Effector memory CD4-positive, alpha-beta T cell (primary cell): ENCODE data around the gene XYLT1.
"Not testable (repeated sequence)": the region's sequence is repeated elsewhere in the genome, so short reads cannot be mapped to it uniquely, and the experiment has no call there.

ENCODE experiments used
- DNase-seq, 3 donors: peaks; one replicate each; pipeline ENCODE4 v3.0.0-alpha.2; 2020
- H3K27ac ChIP-seq: 2 replicates; pipeline ENCODE4 v1.7.0; 2013; ENCODE audit warnings: mild to moderate bottlenecking, low read length, moderate library complexity; ENCODE audit not compliant: insufficient read depth, poor library complexity, severe bottlenecking
- H3K27me3 ChIP-seq: replicated peaks from 2 replicates; pipeline ENCODE4 v1.7.0; 2013; ENCODE audit warnings: mild to moderate bottlenecking, low read length; ENCODE audit not compliant: insufficient read depth, control insufficient read depth, poor library complexity, severe bottlenecking
- H3K36me3 ChIP-seq: 2 replicates; pipeline ENCODE4 v1.7.0; 2013; ENCODE audit warnings: mild to moderate bottlenecking, low read length, moderate library complexity; ENCODE audit not compliant: control insufficient read depth, insufficient read depth
- H3K4me1 ChIP-seq: 2 replicates; pipeline ENCODE4 v1.7.0; 2013; ENCODE audit warnings: low read length, mild to moderate bottlenecking; ENCODE audit not compliant: control insufficient read depth, insufficient read depth, poor library complexity, severe bottlenecking
- H3K4me3 ChIP-seq: 2 replicates; pipeline ENCODE4 v1.7.0; 2013; ENCODE audit warnings: low read length, low read depth, mild to moderate bottlenecking; ENCODE audit not compliant: insufficient read depth, poor library complexity, severe bottlenecking
- H3K9me3 ChIP-seq: 2 replicates; pipeline ENCODE4 v1.7.0; 2013; ENCODE audit warnings: mild to moderate bottlenecking, low read length, moderate library complexity; ENCODE audit not compliant: control insufficient read depth

Gene XYLT1

DNA sequence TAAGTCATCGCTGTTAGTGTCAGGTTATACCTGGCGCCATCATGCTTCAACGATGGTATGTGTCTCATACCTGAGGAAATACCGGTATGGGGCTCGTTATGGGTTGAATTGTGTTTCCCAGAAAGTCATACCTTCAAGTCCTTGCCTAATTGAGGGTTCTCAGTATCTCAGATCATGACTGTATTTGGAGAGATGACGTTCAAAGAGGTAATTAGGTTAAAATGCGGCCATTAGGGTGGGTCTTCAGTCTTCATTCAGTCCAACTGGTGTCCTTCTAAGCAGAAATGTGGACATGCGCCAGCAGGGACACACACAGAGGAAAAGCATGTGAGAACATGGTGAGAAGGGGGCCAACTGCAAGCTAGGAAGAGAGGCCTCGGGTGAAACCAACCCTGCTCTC is 37.5 kb upstream of the XYLT1 start:
- Histone ChIP-seq H3K4me1 (no peaks in the 10 kb centered on the region), H3K4me3 (no peak overlapping the region)

DNA sequence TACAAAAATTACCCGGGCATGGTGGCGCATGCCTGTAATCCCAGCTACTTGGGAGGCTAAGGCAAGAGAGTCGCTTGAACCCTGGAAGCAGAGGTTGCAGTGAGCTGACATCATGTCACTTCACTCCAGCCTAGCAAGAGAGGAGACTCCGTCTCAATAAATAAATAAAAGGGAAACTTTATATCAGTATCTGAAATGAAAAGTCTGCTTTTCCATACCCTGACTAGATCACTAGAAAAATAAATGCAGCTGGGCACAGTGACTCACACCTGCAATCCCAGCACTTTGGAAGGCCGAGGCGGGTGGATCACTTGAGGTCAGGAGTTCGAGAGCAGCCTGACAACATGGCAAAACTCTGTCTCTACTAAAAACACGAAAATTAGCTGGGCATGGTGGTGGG is 36.8 kb upstream of the XYLT1 start:
- DNase-seq, H3K4me1 ChIP-seq: not testable (repeated sequence)

More for the DNA sequence above, 37.5 kb upstream of the XYLT1 start:
- H3K27ac ChIP-seq: no peak overlapping the region
- H3K36me3 ChIP-seq: no peaks in the 10 kb centered on the region
- DNase-seq: no peak
- H3K27me3 ChIP-seq: no peaks in the 10 kb centered on the region
- no peaks in the 10 kb centered on the region for H3K9me3 ChIP-seq

DNA sequence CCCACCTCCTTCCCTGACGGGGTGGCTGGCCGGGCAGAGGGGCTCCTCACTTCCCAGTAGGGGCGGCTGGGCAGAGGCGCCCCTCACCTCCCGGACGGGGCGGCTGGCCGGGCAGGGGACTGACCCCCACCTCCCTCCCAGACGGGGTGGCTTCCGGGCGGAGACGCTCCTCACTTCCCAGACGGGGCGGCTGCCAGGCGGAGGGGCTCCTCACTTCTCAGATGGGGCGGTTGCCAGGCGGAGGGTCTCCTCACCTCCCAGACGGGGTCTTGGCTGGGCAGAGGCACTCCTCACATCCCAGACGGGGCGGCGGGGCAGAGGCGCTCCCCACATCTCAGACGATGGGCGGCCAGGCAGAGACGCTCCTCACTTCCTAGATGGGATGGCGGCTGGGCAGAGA is 35.1 kb upstream of the XYLT1 start:
- H3K4me1 ChIP-seq, H3K36me3 ChIP-seq, H3K27me3 ChIP-seq, H3K9me3 ChIP-seq, H3K27ac ChIP-seq, DNase-seq, H3K4me3 ChIP-seq: not testable (repeated sequence)

More for the DNA sequence above, 36.8 kb upstream of the XYLT1 start:
- H3K27ac ChIP-seq, H3K4me3 ChIP-seq, H3K36me3 ChIP-seq, H3K9me3 ChIP-seq, H3K27me3 ChIP-seq: not testable (repeated sequence)

DNA sequence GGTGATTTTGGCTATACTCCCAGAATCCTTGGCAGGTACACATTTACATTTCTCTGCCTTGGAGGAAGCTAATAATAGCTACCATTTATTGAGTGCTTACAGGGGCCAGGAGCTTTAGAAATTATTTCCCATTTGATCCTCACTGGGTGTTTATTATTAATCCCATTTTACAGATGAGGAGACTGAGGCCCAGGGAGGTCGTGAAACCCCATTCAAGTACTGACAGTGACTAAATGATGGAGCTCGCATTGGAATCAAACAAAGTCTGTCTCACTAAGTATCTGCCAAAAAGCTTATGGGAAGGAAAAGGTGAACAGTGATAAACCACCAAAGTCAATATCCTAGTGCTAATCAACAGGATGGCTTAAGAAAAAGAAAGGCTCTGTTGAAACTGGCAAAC is 33.3 kb upstream of the XYLT1 start:
- H3K27ac ChIP-seq: no peak overlapping the region
- no peaks in the 10 kb centered on the region for H3K27me3 ChIP-seq
- no peak for DNase-seq
- H3K36me3 ChIP-seq: no peaks in the 10 kb centered on the region
- H3K4me1 ChIP-seq: no peaks in the 10 kb centered on the region
- H3K9me3 ChIP-seq: no peaks in the 10 kb centered on the region
- no peak overlapping the region for H3K4me3 ChIP-seq

DNA sequence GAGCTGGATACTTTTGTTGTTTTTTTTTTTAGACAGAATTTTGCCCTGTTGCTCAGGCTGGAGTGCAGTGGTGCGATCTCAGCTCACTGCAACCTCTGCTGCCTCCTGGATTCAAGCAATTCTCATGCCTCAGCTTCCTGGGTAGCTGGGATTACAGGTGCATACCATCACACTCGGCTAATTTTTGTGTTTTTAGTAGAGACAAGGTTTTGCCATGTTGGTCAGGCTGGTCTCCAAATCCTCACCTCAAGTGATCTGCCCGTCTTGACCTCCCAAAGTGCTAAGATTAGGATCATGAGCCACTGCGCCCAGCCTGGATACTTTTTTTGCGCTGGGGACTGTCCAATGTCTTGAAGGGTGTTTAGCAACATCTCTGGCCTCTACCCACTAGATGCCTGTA is 32.6 kb upstream of the XYLT1 start:
- Histone ChIP-seq H3K27me3 (no peaks in the 10 kb centered on the region), H3K4me1 (no peaks in the 10 kb centered on the region), H3K4me3 (no peak overlapping the region), H3K36me3 (no peaks in the 10 kb centered on the region), H3K9me3 (no peaks in the 10 kb centered on the region), H3K27ac (no peak overlapping the region)
- DNase-seq: no peak

- DNase-seq: no peak
- no peaks in the 10 kb centered on the region for H3K9me3 ChIP-seq
Measured at GRCh38 chr16:17501321-17501720, 30.6 kb upstream of the XYLT1 start.

DNA sequence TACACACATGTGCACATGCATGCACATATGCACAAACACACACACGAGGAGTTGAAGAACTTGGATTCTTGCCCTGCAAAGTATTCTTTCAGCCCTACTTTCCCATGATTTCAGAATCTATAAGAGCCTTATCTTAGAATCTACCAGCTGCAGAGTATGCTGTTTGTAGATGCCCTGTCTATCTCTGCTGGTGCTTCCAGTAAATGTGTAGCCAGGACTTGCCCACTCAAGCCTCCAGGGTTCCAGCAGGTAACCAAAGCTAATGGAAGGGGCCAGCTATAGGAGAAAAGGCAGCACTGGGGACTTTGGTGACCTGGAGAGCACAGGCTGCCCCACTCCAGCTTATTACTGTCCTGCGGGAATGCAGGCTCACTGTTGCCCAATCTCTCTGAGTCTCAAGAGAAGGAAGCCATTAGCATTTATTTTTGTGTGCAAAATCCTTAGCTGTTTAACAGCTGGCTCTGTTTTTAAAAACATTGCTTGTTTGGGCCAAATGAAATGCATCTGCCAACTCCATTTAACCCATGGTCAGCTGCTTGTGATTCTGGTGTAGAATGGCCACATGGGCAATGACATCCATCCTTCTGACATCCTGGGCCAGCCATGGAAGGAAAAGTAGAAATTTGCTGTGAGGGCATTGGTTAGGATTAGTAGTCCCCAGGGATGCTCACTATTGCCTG is 28.6 kb upstream of the XYLT1 start:
- H3K36me3 ChIP-seq: no peaks in the 10 kb centered on the region
- no peak overlapping the region for H3K4me3 ChIP-seq
- no peaks in the 10 kb centered on the region for H3K9me3 ChIP-seq
- H3K27ac ChIP-seq: no peak overlapping the region
- H3K4me1 ChIP-seq: no peaks in the 10 kb centered on the region
- DNase-seq: no peak
- H3K27me3 ChIP-seq: no peaks in the 10 kb centered on the region

More at GRCh38 chr16:17501321-17501720, 30.6 kb upstream of the XYLT1 start:
- Histone ChIP-seq H3K27ac (no peak overlapping the region), H3K4me1 (no peaks in the 10 kb centered on the region), H3K36me3 (no peaks in the 10 kb centered on the region), H3K4me3 (no peak overlapping the region), H3K27me3 (no peaks in the 10 kb centered on the region)

DNA sequence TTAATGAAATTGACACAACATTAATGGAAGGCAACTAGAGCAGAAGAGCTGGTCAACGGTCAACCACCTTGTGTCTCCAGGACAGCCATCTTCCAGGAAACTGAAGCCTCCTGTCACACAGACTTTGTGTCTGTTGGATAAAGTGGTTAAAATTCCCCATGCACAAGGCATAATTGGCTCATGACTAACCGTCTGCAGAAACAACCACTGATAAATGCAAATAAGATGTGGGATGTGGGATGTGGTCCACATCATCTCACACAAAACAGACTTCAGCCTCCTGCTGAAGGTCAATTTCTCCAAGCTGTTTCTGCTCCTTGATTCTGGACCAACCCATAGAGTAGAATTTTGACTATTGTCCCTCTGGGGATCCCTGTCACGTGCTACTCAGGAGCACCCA is 26.9 kb upstream of the XYLT1 start:
- Histone ChIP-seq H3K36me3 (no peaks in the 10 kb centered on the region), H3K4me3 (no peak overlapping the region), H3K9me3 (no peaks in the 10 kb centered on the region), H3K27ac (no peak overlapping the region), H3K4me1 (no peaks in the 10 kb centered on the region), H3K27me3 (no peaks in the 10 kb centered on the region)
- no peak for DNase-seq

GRCh38 chr16:17496891-17497290 is 26.1 kb upstream of the XYLT1 start:
- no peak overlapping the region for H3K4me3 ChIP-seq
- H3K4me1 ChIP-seq: no peaks in the 10 kb centered on the region
- H3K36me3 ChIP-seq: no peaks in the 10 kb centered on the region
- H3K27ac ChIP-seq: no peak overlapping the region
- no peak for DNase-seq
- H3K27me3 ChIP-seq: no peaks in the 10 kb centered on the region
- no peaks in the 10 kb centered on the region for H3K9me3 ChIP-seq

DNA sequence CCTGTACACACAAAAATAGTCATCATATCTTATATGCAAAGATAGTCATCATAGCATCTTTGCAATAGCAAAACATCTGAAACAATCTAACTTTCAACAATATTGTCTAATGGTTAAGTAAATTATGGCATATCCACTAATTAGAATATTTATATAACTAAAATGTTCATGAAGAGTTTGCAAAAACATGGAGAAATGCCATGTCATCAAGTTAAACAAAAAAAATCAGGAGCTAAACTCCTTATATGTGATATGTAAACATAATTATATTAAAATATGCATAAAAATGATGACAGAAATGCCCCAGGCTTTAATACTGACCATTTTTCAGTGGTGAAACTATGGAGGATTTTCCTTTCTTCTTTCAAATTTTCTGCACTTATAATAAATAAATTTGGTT is 22.3 kb upstream of the XYLT1 start:
- H3K4me1 ChIP-seq: no peaks in the 10 kb centered on the region
- no peaks in the 10 kb centered on the region for H3K36me3 ChIP-seq
- DNase-seq: no peak
- no peak overlapping the region for H3K27ac ChIP-seq
- no peak overlapping the region for H3K4me3 ChIP-seq
- no peaks in the 10 kb centered on the region for H3K9me3 ChIP-seq
- no peaks in the 10 kb centered on the region for H3K27me3 ChIP-seq
